Measurements from ENCODE around the gene PIEZO1. TPM values are rescaled to one million over a fixed set of nuclear protein-coding genes. Genes with fewer than 3 reads are reported as not detected.

The PIEZO1 gene
- total RNA-seq, 4 donors from 2014 or later = 81.2 to 145 (median 113) TPM

DNA sequence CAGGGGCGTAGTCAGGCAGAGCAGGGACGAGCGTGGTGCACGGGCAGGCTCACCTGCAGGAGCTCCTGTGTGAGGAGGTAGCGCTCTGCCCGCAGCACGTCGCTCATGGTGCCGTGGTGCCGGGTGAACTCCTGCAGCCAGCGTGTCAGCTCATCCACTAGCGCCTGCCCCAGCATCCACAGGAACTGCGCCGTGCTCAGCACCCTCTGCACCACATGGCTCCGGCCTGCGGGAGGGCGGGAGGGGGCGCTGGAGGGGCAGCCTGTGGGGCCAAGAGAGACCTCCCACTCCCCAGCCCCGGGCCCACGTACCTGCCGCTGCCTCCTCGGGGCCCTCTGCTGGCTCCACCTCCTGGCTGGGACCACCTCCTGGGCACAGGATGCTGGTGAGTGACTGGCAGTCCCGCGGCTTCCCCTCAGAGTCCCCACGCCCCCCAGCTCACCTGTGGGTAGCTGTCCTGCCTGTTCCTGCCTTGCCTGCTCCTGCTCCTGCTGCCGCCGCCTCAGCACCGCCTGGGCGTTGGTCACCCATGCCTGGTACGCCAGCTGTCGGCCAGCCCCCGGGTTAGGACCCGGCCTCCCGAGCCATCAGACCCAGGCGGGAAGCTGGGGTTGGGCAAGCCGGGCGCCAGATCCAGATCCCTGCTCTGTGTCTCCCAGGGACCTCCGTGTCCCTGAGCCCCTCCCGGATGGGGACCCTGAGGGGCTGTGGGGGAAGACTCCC, 62.1 kb downstream of the PIEZO1 start:
- H3K9me3 ChIP-seq = no peaks in the 10 kb centered on the region
- no peak overlapping the region for H3K27ac ChIP-seq
- 88 to 93% methylated on average over 3 to 6 of the region's 39 CpGs for WGBS, 2 donors
- H3K27me3 ChIP-seq = no peaks in the 10 kb centered on the region
- DNase-seq = no peak
- no peak for TF ChIP-seq POLR2A (IDR thresholded peaks at IDR 0.05)
- TF ChIP-seq, protein P1, sequence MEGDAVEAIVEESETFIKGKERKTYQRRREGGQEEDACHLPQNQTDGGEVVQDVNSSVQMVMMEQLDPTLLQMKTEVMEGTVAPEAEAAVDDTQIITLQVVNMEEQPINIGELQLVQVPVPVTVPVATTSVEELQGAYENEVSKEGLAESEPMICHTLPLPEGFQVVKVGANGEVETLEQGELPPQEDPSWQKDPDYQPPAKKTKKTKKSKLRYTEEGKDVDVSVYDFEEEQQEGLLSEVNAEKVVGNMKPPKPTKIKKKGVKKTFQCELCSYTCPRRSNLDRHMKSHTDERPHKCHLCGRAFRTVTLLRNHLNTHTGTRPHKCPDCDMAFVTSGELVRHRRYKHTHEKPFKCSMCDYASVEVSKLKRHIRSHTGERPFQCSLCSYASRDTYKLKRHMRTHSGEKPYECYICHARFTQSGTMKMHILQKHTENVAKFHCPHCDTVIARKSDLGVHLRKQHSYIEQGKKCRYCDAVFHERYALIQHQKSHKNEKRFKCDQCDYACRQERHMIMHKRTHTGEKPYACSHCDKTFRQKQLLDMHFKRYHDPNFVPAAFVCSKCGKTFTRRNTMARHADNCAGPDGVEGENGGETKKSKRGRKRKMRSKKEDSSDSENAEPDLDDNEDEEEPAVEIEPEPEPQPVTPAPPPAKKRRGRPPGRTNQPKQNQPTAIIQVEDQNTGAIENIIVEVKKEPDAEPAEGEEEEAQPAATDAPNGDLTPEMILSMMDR (IDR thresholded peaks at IDR 0.05) = no peak
- H3K4me3 ChIP-seq (replicated peaks in 1 of 3) = no peak overlapping the region
- intact Hi-C loops (cut with DNase I) = no loop called here
- peaks cover 0 to 10% of the 10 kb centered on the region in 2 donors for H3K4me1 ChIP-seq
- peaks cover 61 to 82% of the 10 kb centered on the region in 2 donors for H3K36me3 ChIP-seq

DNA sequence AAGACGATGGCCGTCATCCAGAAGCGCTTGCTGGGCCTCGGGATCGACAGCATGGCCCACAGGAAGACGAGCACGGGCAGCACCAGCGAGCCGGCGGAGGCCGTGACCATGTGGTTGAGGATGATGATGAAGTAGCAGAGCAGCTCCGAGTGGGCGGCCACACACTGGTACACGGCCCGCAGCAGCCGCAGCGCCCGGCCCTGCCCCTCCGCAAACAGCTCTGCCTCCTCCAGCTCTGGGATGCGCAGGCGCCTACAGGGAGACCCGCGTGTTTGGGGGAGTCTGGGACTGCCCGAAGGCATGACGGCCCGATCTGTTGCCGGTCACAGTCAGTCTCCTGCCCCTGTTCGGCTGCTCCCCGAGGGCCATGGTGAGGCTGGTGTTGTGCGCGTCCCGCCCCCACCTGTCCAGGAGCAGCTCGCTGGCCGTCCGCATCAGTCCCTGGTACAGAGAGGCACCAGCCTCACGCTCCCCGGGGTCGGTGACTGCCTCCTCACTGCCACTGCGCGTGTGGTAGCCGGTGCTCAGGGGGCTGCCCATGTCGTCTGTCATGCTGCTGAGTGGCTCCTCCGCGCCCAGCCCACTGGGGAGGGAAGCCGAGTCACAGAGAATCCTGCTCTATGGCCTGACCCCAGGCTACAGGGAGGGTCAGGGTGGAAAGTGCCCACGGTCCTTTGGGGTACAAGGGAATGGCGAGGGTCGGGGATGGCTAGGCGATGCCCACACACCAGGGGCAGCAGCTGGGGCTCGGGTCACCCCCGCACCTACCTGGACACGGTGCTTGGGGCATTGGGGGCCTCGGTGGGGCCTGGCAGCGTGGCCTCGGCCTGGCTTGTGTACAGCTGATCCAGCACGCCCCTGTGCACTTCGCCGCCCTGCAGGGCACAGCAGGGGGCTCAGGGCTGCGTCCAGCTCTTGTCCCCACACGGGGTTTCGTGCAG, 62.9 kb downstream of the PIEZO1 start:
- Histone ChIP-seq H3K27me3 (no peaks in the 10 kb centered on the region), H3K4me3 (replicated peaks in 1 of 3) (no peak overlapping the region), H3K27ac (no peak overlapping the region), H3K36me3 (peaks cover 66 to 80% of the 10 kb centered on the region in 2 donors), H3K4me1 (peaks cover 0 to 6% of the 10 kb centered on the region in 2 donors), H3K9me3 (no peaks in the 10 kb centered on the region)
- intact Hi-C loops (cut with DNase I) = no loop called here
- WGBS, 2 donors = 93 to 97% methylated on average over 10 to 35 of the region's 61 CpGs
- TF ChIP-seq, protein P1 (IDR thresholded peaks at IDR 0.05) = no peak
- TF ChIP-seq POLR2A (IDR thresholded peaks at IDR 0.05) = no peak
- DNase-seq = no peak

DNA sequence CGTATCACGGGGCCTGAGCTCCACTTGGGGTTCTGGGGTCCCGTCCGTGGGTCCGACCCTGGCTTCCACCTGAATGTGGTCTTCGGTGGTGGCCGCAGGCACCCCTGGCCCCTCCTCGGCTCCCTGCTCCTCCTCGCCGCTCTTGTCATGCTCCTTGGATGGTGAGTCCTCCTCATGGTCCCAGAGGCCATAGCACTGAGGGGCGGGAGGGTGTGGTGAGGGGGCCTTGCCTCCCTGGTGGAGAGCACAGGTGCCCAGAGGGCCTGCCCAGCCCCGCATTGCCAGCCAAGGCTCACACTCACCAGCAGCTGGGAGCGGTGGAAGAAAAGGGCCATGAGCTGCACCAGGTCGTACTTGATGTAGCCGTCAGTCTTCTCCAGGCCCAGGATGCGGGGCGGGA, 63.8 kb downstream of the PIEZO1 start:
- TF ChIP-seq, protein P1 (IDR thresholded peaks at IDR 0.05) = no peak
- TF ChIP-seq POLR2A (IDR thresholded peaks at IDR 0.05) = no peak
- 95 to 98% methylated on average over 15 to 17 of the region's 17 CpGs for WGBS, 2 donors
- no peak for DNase-seq
- Histone ChIP-seq H3K4me1 (peaks cover 0 to 4% of the 10 kb centered on the region in 2 donors), H3K27ac (no peak overlapping the region), H3K9me3 (no peaks in the 10 kb centered on the region), H3K4me3 (replicated peaks in 1 of 3) (no peak overlapping the region), H3K36me3 (peaks cover 66 to 82% of the 10 kb centered on the region in 2 donors), H3K27me3 (no peaks in the 10 kb centered on the region)
- intact Hi-C loops (cut with DNase I) = no loop called here

DNA sequence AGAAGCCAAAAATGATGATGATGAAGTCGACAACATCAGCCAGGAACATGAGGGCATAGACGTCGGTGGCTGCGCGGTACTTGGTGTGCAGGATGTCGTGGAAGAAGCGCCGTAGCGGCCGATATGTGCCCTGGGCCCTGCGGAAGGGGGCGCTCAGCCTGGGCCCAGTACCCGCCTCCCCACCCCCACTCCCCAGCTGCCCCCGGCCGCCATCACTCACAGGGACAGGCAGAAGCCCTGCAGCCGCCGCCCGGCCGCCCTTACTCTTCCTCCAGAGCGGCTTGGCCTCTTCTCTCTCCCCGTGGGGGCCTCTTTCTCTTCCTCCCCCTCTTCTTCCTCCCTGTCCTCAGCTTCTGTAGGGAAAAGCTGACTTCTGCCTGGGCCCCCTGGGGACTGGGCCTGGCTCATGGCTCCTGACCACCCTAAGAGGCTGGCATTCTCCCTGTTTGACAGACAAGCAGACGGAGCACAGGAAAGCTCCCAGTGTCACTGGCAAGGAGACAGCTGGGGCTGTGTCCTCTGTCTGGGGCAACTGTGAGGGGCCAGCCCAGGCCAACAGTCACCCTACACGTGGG, 64.5 kb downstream of the PIEZO1 start:
- Histone ChIP-seq H3K27ac (no peak overlapping the region), H3K4me3 (replicated peaks in 1 of 3) (no peak overlapping the region), H3K27me3 (no peaks in the 10 kb centered on the region), H3K9me3 (no peaks in the 10 kb centered on the region), H3K36me3 (peaks cover 68 to 83% of the 10 kb centered on the region in 2 donors), H3K4me1 (peaks cover 0 to 4% of the 10 kb centered on the region in 2 donors)
- DNase-seq = no peak
- WGBS, 2 donors = 92 to 93% methylated on average over 18 to 22 of the region's 23 CpGs
- TF ChIP-seq POLR2A (IDR thresholded peaks at IDR 0.05) = no peak
- TF ChIP-seq, protein P1 (IDR thresholded peaks at IDR 0.05) = no peak
- intact Hi-C loops (cut with DNase I) = no loop called here
